GM12872 (cell line): Measurements from ENCODE around the gene ANO1.

ENCODE experiments used
- CTCF ChIP-seq: IDR thresholded peaks from 3 replicates; pipeline ENCODE4 v1.5.1; 2011; ENCODE audit warnings: low read depth, mild to moderate bottlenecking, low read length, moderate library complexity; ENCODE audit not compliant: insufficient read depth

ANO1 gene

DNA sequence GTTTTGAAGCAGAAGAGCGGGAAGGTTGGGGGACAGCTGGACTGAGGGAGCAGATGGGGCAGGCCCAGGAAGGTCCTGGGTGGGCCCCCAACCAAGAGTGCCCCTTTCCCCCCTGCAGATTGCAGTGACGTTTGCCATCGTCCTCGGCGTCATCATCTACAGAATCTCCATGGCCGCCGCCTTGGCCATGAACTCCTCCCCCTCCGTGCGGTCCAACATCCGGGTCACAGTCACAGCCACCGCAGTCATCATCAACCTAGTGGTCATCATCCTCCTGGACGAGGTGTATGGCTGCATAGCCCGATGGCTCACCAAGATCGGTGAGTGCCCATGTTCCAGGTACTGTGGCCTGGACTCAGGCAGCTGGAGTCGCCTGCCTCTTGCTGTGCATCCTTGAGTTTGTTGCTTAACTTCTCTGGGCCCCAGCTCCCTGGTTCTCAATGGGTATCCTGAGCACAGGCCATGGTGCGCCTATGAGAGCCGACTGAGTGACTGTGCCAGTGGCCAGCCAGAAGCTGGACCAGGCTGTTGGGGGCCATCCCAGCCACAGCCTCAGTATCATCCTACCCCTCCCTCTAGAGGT, 83.0 kb downstream of the ANO1 start:
- TF ChIP-seq CTCF = no peak

- TF ChIP-seq CTCF = no peak
These were observed 86.6 kb downstream of the ANO1 start for GRCh38 chr11:70164705-70165104.

DNA sequence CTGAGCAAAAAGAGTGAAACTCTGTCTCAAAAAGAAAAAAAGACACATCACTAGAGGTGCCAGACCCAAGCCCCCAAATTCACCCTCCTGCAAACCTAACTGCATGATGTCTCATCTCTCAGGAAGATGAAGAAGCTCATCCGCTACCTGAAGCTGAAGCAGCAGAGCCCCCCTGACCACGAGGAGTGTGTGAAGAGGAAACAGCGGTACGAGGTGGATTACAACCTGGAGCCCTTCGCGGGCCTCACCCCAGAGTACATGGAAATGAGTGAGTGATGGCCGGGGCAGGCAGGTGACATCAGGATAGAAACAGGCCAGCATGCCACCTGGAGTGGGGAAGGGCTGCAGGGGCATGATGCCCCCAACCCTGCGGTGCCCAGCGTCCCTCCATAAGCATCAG, 89.0 kb downstream of the ANO1 start:
- TF ChIP-seq CTCF = no peak

DNA sequence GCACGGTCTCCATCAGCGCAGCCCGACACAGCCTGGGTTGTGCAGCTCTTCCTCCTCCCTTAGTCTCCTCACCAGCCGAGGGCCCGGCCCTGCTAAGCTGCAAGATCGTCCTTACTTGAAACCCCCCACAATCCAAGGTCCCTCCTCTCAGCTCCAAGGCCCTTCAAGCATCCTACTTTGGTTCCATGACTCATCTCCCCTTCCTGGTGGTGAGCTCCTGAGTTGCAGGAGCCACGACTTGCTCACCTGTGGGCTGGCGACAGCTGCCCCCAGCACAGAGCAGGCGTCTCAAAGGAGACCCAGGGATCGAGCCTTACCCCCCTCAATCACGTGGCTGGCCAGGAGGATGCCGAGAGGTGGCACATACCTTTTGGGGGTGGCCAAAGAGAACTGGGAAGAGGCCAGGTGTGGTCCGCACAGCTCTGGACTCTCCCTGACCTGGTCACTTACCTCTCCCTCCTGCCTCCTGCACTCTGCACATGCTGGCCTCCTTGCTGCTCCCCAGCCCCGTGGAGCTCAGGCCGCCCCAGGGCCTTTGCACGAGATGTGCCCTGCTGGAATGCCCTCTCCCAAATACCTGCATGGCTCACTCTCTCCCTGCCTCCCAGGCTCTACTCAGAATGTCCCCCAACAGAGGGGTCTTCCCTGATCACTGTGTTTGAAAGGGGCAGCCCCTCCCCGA, 89.7 kb downstream of the ANO1 start:
- no peak for TF ChIP-seq CTCF

GRCh38 chr11:70168405-70168754, 90.3 kb downstream of the ANO1 start:
- no peak for TF ChIP-seq CTCF

DNA sequence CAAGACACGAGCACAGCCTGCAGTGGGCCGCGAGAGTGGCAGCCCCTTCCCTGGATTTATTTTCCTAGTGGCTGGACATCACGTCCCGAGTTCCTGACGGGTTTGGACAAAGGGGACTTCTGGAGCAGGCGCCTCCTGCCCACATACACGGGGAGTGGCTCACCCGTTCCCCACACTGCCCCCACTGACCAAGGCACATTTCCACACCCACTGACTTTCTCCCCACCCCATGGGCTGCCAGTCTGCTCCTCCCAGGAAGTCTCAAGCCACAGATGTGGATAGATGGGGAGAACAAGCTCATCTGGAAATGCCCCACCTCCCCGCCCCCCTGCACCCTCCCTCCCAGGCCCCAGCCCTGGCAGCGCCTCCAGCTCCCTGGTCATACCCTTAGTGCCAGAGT, 91.0 kb downstream of the ANO1 start:
- no peak for TF ChIP-seq CTCF

DNA sequence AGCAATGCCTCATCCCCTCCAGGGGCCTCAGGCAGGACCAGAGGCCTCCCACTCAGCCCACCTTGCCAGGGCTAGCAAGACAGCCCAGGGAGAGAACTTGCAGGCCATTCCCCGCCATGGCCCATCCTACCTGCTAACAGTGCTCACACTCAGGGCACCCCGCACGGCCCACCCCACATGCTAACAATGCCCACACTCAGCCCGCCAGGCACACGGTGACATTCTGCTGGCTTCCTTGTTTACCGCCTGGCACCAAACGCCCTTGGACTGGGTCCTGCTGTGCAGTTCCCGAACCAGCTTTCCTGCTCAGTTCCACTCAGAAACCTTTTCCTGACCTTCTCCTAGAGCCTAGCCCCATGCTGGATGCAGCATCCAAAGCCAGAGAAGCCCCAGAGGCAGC, 91.5 kb downstream of the ANO1 start:
- TF ChIP-seq CTCF = no peak
